ENCODE results near the gene PLEKHA1. TPM values are rescaled to one million over a fixed set of nuclear protein-coding genes. Genes with fewer than 3 reads are reported as not detected.

Gene PLEKHA1
- total RNA-seq, 4 donors from 2014 or later = 19.2 to 52.2 (median 35.0) TPM

GRCh38 chr10:122445904-122446303, 71.4 kb downstream of the PLEKHA1 start:
- TF ChIP-seq EP300 (IDR thresholded peaks at IDR 0.05) (no peak), POLR2A (IDR thresholded peaks at IDR 0.05) (no peak), CTCF (IDR thresholded peaks at IDR 0.05) (no peak)
- Histone ChIP-seq H3K4me3 (no peak overlapping the region), H3K27ac (no peak overlapping the region)

GRCh38 chr10:122446668-122447423, 72.3 kb downstream of the PLEKHA1 start:
- Histone ChIP-seq H3K36me3 (no peaks in the 10 kb centered on the region), H3K27me3 (no peaks in the 10 kb centered on the region), H3K9me3 (no peaks in the 10 kb centered on the region), H3K4me3 (no peak overlapping the region), H3K4me1 (peaks cover 0 to 5% (median 0%) of the 10 kb centered on the region in 4 donors), H3K27ac (no peak overlapping the region)
- no peak for DNase-seq (ENCODE audit: low spot score in 2 of 2)
- TF ChIP-seq CTCF (IDR thresholded peaks at IDR 0.05) (no peak), POLR2A (IDR thresholded peaks at IDR 0.05) (no peak), EP300 (IDR thresholded peaks at IDR 0.05) (no peak)
- WGBS, 2 donors = 60 to 61% methylated on average over 2 of the region's 2 CpGs

More at GRCh38 chr10:122445904-122446303, 71.4 kb downstream of the PLEKHA1 start:
- H3K36me3 ChIP-seq = no peaks in the 10 kb centered on the region
- no peaks in the 10 kb centered on the region for H3K9me3 ChIP-seq
- DNase-seq (ENCODE audit: low spot score in 2 of 2) = no peak
- H3K4me1 ChIP-seq = peaks cover 0 to 5% (median 0%) of the 10 kb centered on the region in 4 donors
- H3K27me3 ChIP-seq = no peaks in the 10 kb centered on the region

GRCh38 chr10:122448600-122448999, 74.1 kb downstream of the PLEKHA1 start:
- TF ChIP-seq POLR2A (IDR thresholded peaks at IDR 0.05) (no peak), EP300 (IDR thresholded peaks at IDR 0.05) (no peak), CTCF (IDR thresholded peaks at IDR 0.05) (no peak)
- Histone ChIP-seq H3K27ac (no peak overlapping the region), H3K4me1 (peaks cover 0 to 5% (median 0%) of the 10 kb centered on the region in 4 donors), H3K4me3 (no peak overlapping the region), H3K27me3 (no peaks in the 10 kb centered on the region), H3K9me3 (no peaks in the 10 kb centered on the region), H3K36me3 (no peaks in the 10 kb centered on the region)
- WGBS, 2 donors = 92% methylated on average over 3 of the region's 3 CpGs
- no peak for DNase-seq (ENCODE audit: low spot score in 2 of 2)

- Histone ChIP-seq H3K36me3 (no peaks in the 10 kb centered on the region), H3K9me3 (no peaks in the 10 kb centered on the region), H3K27me3 (no peaks in the 10 kb centered on the region), H3K4me1 (peaks cover 0 to 5% (median 0%) of the 10 kb centered on the region in 4 donors), H3K4me3 (no peak overlapping the region), H3K27ac (no peak overlapping the region)
- TF ChIP-seq EP300 (IDR thresholded peaks at IDR 0.05) = no peak
- no peak for TF ChIP-seq CTCF (IDR thresholded peaks at IDR 0.05)
- TF ChIP-seq POLR2A (IDR thresholded peaks at IDR 0.05) = no peak
- 82 to 92% methylated on average over 4 of the region's 4 CpGs for WGBS, 2 donors
- DNase-seq (ENCODE audit: low spot score in 2 of 2) = no peak
Measured at GRCh38 chr10:122449153-122449552, 74.6 kb downstream of the PLEKHA1 start.

- Histone ChIP-seq H3K27me3 (no peaks in the 10 kb centered on the region), H3K4me3 (no peak overlapping the region), H3K9me3 (no peaks in the 10 kb centered on the region), H3K4me1 (peaks cover 0 to 5% (median 0%) of the 10 kb centered on the region in 4 donors), H3K27ac (no peak overlapping the region), H3K36me3 (no peaks in the 10 kb centered on the region)
- 73 to 77% methylated on average over 14 of the region's 14 CpGs for WGBS, 2 donors
- DNase-seq (ENCODE audit: low spot score in 2 of 2) = no peak
- TF ChIP-seq EP300 (IDR thresholded peaks at IDR 0.05) = no peak
- TF ChIP-seq CTCF (IDR thresholded peaks at IDR 0.05) = no peak
- TF ChIP-seq POLR2A (IDR thresholded peaks at IDR 0.05) = no peak
Measured at GRCh38 chr10:122450353-122450990, 76.0 kb downstream of the PLEKHA1 start.

All from tibial nerve (tissue), 4 donors.